Measurements from ENCODE around the gene FEZF1.

FEZF1 gene

DNA sequence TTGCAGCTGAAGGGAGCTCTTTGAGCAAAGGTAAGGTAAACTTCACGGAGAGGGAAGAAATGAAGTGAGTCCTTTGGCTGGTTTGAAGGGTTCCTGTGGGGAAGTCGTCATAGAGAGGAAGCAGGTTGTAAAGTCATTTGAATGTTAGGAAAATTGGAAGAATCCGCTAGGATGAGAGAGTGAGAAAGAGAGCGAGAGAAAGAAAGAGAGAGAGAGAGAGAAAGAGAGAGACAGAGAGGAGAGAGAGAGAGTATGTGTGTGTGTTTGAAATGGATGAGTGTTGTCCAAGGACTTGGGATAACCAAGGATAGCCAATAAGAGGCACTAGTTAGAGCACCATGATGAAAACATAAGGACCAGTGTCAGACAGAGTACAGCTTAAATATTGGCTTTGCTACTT lies 43.1 kb downstream of the FEZF1 start:
- no peak for DNase-seq

DNA sequence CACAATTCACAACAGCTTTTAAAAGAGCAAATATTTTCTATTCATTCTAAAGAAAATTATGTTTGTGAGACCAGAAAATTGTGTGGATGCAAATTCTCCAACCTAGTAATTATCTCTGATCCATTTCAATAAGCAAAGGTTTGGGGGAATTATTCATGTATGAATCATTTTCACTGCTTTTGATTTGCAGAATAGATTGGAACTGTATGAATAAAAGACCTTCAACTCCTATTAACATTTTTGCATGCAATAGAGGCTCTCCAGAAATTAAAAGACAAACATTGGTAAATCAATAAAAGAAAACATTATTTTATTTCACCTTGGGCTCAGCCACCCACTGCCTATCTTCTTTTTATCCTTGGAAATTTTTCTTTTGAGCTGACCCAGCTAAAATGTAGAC lies 43.5 kb downstream of the FEZF1 start:
- DNase-seq, result no peak

DNA sequence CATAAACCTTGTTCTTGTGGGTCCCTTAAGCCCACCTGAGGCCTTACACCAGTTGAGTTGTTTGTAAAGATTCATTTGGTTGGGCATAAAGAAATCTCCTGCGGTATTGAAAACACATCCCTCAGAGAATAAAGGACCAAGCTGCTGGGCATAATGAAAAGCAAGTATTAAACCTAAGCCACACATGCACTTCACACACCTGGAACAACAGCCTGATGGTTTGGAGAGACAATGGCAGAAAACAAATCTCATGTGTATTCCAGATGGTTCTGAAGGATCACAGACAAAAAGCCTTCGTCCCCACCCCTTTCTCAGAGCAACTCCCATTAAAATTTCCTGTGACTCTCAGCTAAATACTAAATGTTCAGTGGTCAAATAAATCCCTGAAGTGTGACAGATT lies 44.2 kb downstream of the FEZF1 start:
- no peak for DNase-seq

DNA sequence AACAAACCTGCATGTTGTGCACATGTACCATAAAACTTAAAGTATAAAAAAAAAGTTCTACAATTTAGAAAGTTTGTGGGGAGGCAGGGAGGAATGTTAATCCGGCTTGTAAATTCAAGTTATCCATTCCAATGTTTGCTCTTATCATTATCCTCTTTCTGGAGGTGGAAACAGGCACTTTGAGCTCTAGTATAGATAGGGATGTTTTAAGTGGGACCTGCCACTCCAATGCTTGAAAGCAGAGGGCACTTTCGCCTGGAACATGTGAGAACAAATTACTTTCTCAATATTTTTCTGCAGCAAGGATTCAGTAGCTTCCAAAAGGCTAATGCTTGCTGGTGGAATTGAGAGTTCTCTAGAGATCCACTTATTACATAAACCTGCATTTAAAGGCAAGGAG lies 45.6 kb downstream of the FEZF1 start:
- DNase-seq, result no peak

DNA sequence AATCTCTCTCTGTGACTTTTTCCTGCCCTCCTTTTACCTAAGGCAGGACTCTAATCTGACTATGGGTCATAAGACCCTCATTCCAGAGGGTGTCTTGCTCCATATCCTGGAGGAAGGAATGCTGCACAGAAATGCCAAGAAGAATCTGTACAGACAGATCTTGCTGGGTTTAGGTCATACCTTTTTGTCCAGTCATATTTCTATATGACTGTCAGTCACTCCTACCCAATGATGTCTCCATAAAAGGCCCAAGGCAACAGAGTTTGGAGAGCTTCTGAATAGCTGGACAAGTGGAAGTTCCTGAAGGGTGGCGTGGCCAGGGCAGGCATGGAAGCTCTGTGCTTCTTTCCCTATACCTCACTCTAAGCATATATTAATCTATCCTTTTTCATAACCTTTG lies 47.5 kb downstream of the FEZF1 start:
- no peak for DNase-seq

DNA sequence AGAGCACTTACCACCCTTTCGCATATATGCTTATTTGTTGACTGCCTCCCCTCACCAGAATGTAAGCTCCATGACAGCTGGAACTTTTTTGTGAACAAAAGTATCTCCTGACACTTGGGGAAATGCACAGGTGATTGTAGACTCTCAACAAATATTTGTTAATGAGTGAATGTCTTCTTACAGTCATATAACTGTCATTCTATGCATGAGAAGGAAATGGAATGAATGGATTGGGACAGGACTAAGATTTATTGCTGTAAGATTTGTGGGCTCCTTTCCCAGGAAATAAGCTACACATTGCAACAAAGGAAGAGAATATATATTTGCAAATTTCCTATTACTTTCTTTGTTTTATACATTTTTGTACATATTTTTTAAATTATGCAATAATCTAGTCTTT lies 48.5 kb downstream of the FEZF1 start:
- no peak for DNase-seq

DNA sequence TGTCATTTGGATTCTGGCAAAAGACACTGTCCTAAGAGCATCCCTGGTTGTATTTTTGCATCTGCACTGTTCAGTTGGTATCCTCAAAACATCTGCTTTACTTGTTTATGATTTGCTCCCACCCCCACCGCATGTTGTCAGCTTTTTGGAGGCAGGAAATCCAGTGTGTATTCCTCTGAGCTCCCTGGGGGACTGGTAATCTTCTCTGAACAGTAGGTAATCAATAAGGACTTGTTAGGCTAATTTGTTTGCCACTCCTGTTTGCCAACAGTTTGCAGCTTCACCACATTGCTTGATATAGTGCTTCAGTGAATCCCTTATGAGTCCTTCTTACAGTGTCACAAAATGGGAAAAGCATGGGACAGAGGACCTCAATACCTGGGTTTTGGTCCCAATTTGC lies 49.1 kb downstream of the FEZF1 start:
- DNase-seq, result no peak

All from NCI-H1694 treated with DMSO at 0.1 percent for 48 hours (cell line).